GM12878 (cell line): ENCODE measurements around the gene NSMCE1. TPM values are rescaled to one million over a fixed set of nuclear protein-coding genes. Genes with fewer than 3 reads are reported as not detected.

Experiments used
- ATAC-seq: fragments of 200-7000 bp; cut with Tn5 transposase; 3 replicates; pipeline ENCODE4 v1.9.1; 2020; ENCODE audit warnings: mild to moderate bottlenecking, moderate library complexity
- BruUV-seq: library from RNA; stranded (reverse); fragments of 400-500 nt; replicated peaks from 2 replicates; lab custom pipeline; 2021; lab: Mats Ljungman, UMichigan
- CTCF ChIA-PET: fragments of 300-600 bp; sonication (Branson Sonifier 250); formaldehyde crosslinking; extraction: SDS; loops from one replicate; lab custom pipeline; 2021; ENCODE audit warnings: inconsistent platforms; lab: Yijun Ruan, JAX
- POLR2A ChIA-PET: fragments of 350-600 bp; formaldehyde crosslinking; extraction: SDS; loops from one replicate; lab custom pipeline; 2021; ENCODE audit warnings: inconsistent platforms; lab: Charles Lee
- RAD21 ChIA-PET: fragments of 300-600 bp; sonication (Branson Sonifier 250); formaldehyde crosslinking; loops from one replicate; lab custom pipeline; 2023; ENCODE audit warnings: antibody characterized with exemption; ENCODE audit not compliant: unreplicated experiment; lab: Charles Lee
- SMC1A ChIA-PET: fragments of 300-600 bp; sonication (Branson Sonifier 250); formaldehyde crosslinking; loops from one replicate; lab custom pipeline; 2023; ENCODE audit not compliant: unreplicated experiment, uncharacterized antibody; lab: Charles Lee
- DNase-seq: peaks from one replicate; pipeline ENCODE4 v3.0.0-alpha.2; 2011; ENCODE audit warnings: low read depth, low spot score
- FAIRE-seq: peaks from 3 replicates; lab custom pipeline; 2011; peaks lifted over from hg19 to GRCh38; lab: Jason Lieb, UNC
- H2AFZ ChIP-seq: 2 replicates; pipeline ENCODE4 v1.6.0; 2011; ENCODE audit warnings: low read depth, low read length, control low read depth; ENCODE audit not compliant: control insufficient read depth
- H3K27ac ChIP-seq: 2 replicates; pipeline ENCODE4 v1.5.1; 2011; ENCODE audit warnings: control low read depth; ENCODE audit not compliant: control insufficient read depth, insufficient read depth
- H3K27me3 ChIP-seq, 2 experiments: replicated peaks in 1 of 2; 2 replicates each; pipeline versions ENCODE4 v1.6.0 to v1.6.1; 2011; ENCODE audit warnings: low read length in 1 of 2; ENCODE audit not compliant: control insufficient read depth in 2 of 2, insufficient read depth in 2 of 2
- H3K36me3 ChIP-seq, 2 experiments: 2 replicates each; pipeline ENCODE4 v1.5.1; 2011; ENCODE audit warnings: low read length in 1 of 2; ENCODE audit not compliant: control insufficient read depth in 2 of 2, insufficient read depth in 2 of 2
- H3K4me1 ChIP-seq: 2 replicates; pipeline ENCODE4 v1.6.1; 2011; ENCODE audit warnings: mild to moderate bottlenecking, low read length, moderate library complexity, mixed read lengths; ENCODE audit not compliant: control insufficient read depth, insufficient read depth
- H3K4me2 ChIP-seq: 2 replicates; pipeline ENCODE4 v1.6.0; 2011; ENCODE audit warnings: control low read depth; ENCODE audit not compliant: control insufficient read depth, insufficient read depth
- H3K4me3 ChIP-seq: fragments of 200-600 bp; sonication (generic); 2 replicates; pipeline ENCODE4 v1.5.1; 2016
- H3K79me2 ChIP-seq: 2 replicates; pipeline ENCODE4 v1.6.0; 2011; ENCODE audit warnings: low read length; ENCODE audit not compliant: control insufficient read depth, insufficient read depth
- H3K9ac ChIP-seq: 2 replicates; pipeline ENCODE4 v1.8.0; 2011; ENCODE audit warnings: low read length, control low read depth, mixed read lengths; ENCODE audit not compliant: control insufficient read depth, insufficient read depth
- H3K9me3 ChIP-seq: replicated peaks from 3 replicates; pipeline ENCODE4 v1.5.1; 2011; ENCODE audit warnings: mild to moderate bottlenecking, low read length; ENCODE audit not compliant: control insufficient read depth, insufficient read depth
- H4K20me1 ChIP-seq: 2 replicates; pipeline ENCODE4 v1.6.0; 2011; ENCODE audit not compliant: control insufficient read depth, insufficient read depth
- E2F4 ChIP-seq: IDR thresholded peaks from 2 replicates; pipeline ENCODE4 v1.6.1; 2012; ENCODE audit warnings: low read depth, low read length, improper control_type of control experiment
- FOXK2 ChIP-seq: fragments of 450-650 bp; IDR thresholded peaks from 2 replicates; pipeline ENCODE4 v1.6.1; 2017; ENCODE audit warnings: mild to moderate bottlenecking, moderate library complexity
- IKZF2 ChIP-seq, 2 experiments: fragments of 450-650 bp; IDR thresholded peaks; 2 replicates each; pipeline ENCODE4 v1.6.1; 2017; ENCODE audit warnings: mild to moderate bottlenecking in 2 of 2, moderate library complexity in 2 of 2
- MAX ChIP-seq: IDR thresholded peaks from 2 replicates; pipeline ENCODE4 v1.6.1; 2012; ENCODE audit warnings: low read depth, low read length, improper control_type of control experiment
- POU2F2 ChIP-seq: IDR thresholded peaks from 3 replicates; pipeline ENCODE4 v1.6.1; 2011; ENCODE audit warnings: low read depth, mild to moderate bottlenecking, low read length, borderline replicate concordance
- SIN3A ChIP-seq: IDR thresholded peaks from 2 replicates; pipeline ENCODE4 v1.6.1; 2012; ENCODE audit warnings: low read depth, low read length, improper control_type of control experiment
- SMARCA5 ChIP-seq: fragments of 450-650 bp; IDR thresholded peaks from 2 replicates; pipeline ENCODE4 v1.6.1; 2017; ENCODE audit warnings: mild to moderate bottlenecking
- SRF ChIP-seq, 2 experiments: IDR thresholded peaks; 2 replicates each; pipeline ENCODE4 v1.6.1; 2011; ENCODE audit warnings: low read depth in 2 of 2, low read length in 2 of 2, mild to moderate bottlenecking in 1 of 2, moderate library complexity in 1 of 2
- YBX1 ChIP-seq: fragments of 450-650 bp; IDR thresholded peaks from 2 replicates; pipeline ENCODE4 v1.6.1; 2016; ENCODE audit warnings: antibody characterized with exemption
- ZBED1 ChIP-seq: IDR thresholded peaks from 2 replicates; pipeline ENCODE4 v1.6.1; 2016; ENCODE audit warnings: borderline replicate concordance
- ZNF592 ChIP-seq: fragments of 450-650 bp; IDR thresholded peaks from 2 replicates; pipeline ENCODE4 v1.6.1; 2017; ENCODE audit warnings: mild to moderate bottlenecking, moderate library complexity
- ZNF622 ChIP-seq: fragments of 450-650 bp; IDR thresholded peaks from 2 replicates; pipeline ENCODE4 v1.6.1; 2017; ENCODE audit warnings: mild to moderate bottlenecking, inconsistent platforms
- WGBS: methylation state at CpG from one replicate; pipeline ENCODE4 v1.1.6; 2016; ENCODE audit warnings: low lambda C conversion rate; ENCODE audit not compliant: insufficient replicate concordance, insufficient coverage; ENCODE audit errors: missing lambda C conversion rate; 5-methylcytosine and 5-hydroxymethylcytosine counted together
- in situ Hi-C: fragments of 300-500 bp; cut with MboI; formaldehyde crosslinking; loops from 9 replicates; pipeline ENCODE4 v1.14.3; 2018; ENCODE audit warnings: mixed read lengths
- intact Hi-C: fragments of 100-400 bp; cut with micrococcal nuclease; formaldehyde crosslinking; loops from one replicate; pipeline ENCODE4 v1.14.2; 2022; ENCODE audit not compliant: unreplicated experiment
- polyA plus RNA-seq, 11 experiments: library from polyadenylated mRNA; depleted of rRNA in 4 of 11; unstranded in 6 of 11; stranded (reverse) in 5 of 11; fragments of >200 nt; fragmentation: Nextera tagmentation in 4 of 11; fragmentation: Illumina TruSeq in 1 of 11; extraction: Ambion mirVana in 4 of 11; extraction: Trizol in 1 of 11; gene quantifications; 1 replicate in 1 of 11; 2 replicates in 10 of 11; pipeline versions ENCODE4 v1.2.1 to v1.2.3, GENCODE V29; 2011 to 2016; ENCODE audit warnings: inconsistent platforms in 2 of 11, missing spikeins in 2 of 11, low read depth in 1 of 11
- total RNA-seq, 4 experiments: library from RNA; depleted of rRNA in 3 of 4; stranded (reverse); fragments of >200 nt in 3 of 4; fragmentation: Illumina TruSeq in 1 of 4; extraction: Trizol in 1 of 4; gene quantifications; 2 replicates each; pipeline versions ENCODE4 v1.2.1 to v1.2.3, GENCODE V29; 2013 to 2021
- TF ChIP-seq, protein P1 (sequence below): fragments of 150-350 bp; IDR thresholded peaks from 2 replicates; pipeline ENCODE4 v1.6.1; 2016; ENCODE audit warnings: low read depth, low read length

The NSMCE1 gene
- total and polyA plus RNA-seq, 10 of the 15 experiments (the other 5 are each of a cell fraction or from before 2014, with no cell fraction given) = 54.0 to 214 (median 71.4) TPM

DNA sequence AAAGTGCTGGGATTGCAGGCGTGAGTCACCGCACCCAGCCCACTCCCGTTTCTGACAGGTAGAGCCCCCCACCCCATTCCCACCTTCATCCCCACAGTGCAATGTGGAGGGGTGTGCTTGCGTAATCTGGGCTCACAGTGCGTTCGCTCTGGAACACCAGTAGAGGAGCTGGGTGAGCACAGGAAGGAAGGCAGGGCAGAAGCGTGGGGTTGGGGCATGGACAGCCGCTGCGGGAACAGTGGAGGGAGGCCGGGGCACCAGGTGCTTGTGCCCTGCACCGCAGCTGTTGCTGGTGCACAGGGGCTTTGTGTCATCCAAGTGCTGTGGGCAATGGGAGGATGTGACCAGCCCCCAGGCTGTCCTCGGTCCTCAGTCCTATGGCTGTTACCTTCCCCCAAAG is 40.5 kb downstream of the NSMCE1 start:
- intact Hi-C loops = no loop called here
- H4K20me1 ChIP-seq = no peaks in the 10 kb centered on the region
- peaks cover 0 to 3% of the 10 kb centered on the region in 2 experiments; a peak in 3 of 4 replicates for H3K36me3 ChIP-seq
- ChIA-PET CTCF (interaction anchor here (0.7 to 0.8 kb wide), 2 partner anchors 110 to 140 kb away, joined by 3 to 4 read pairs; no protein-coding TSS in a partner anchor), POLR2A (no interaction called here), SMC1A (no interaction called here), RAD21 (interaction anchor here (1.4 kb wide), 1 partner anchor 140 kb away, joined by 5 read pairs; no protein-coding TSS in a partner anchor)
- ATAC-seq = no peak
- H3K27ac ChIP-seq = no peak overlapping the region
- H3K9ac ChIP-seq = no peak overlapping the region
- WGBS = 90% methylated on average over 12 of the region's 12 CpGs
- H2AFZ ChIP-seq = no peak overlapping the region
- in situ Hi-C loops = no loop called here
- no peak overlapping the region for H3K4me2 ChIP-seq
- no TSS peak for BruUV-seq
- peaks cover 19% of the 10 kb centered on the region for H3K4me1 ChIP-seq
- H3K27me3 ChIP-seq = no peaks in the 10 kb centered on the region
- no peak for FAIRE-seq
- no peaks in the 10 kb centered on the region for H3K9me3 ChIP-seq
- no peaks in the 10 kb centered on the region for H3K79me2 ChIP-seq
- no peak for DNase-seq
- no peak overlapping the region for H3K4me3 ChIP-seq
- TF ChIP-seq SMARCA5 = no peak
- TF ChIP-seq E2F4 = no peak
- TF ChIP-seq YBX1 = no peak
- no peak for TF ChIP-seq POU2F2
- TF ChIP-seq ZNF592 = no peak
- no peak for TF ChIP-seq MAX
- TF ChIP-seq ZNF622 = no peak
- no peak for TF ChIP-seq ZBED1
- TF ChIP-seq IKZF2 (IDR thresholded peaks at IDR 0.05) = no peak
- no peak for TF ChIP-seq SRF (IDR thresholded peaks at IDR 0.05; ENCODE audit: low read depth in 2 of 2, low read length in 2 of 2)
- TF ChIP-seq FOXK2 = no peak
- TF ChIP-seq, protein P1, sequence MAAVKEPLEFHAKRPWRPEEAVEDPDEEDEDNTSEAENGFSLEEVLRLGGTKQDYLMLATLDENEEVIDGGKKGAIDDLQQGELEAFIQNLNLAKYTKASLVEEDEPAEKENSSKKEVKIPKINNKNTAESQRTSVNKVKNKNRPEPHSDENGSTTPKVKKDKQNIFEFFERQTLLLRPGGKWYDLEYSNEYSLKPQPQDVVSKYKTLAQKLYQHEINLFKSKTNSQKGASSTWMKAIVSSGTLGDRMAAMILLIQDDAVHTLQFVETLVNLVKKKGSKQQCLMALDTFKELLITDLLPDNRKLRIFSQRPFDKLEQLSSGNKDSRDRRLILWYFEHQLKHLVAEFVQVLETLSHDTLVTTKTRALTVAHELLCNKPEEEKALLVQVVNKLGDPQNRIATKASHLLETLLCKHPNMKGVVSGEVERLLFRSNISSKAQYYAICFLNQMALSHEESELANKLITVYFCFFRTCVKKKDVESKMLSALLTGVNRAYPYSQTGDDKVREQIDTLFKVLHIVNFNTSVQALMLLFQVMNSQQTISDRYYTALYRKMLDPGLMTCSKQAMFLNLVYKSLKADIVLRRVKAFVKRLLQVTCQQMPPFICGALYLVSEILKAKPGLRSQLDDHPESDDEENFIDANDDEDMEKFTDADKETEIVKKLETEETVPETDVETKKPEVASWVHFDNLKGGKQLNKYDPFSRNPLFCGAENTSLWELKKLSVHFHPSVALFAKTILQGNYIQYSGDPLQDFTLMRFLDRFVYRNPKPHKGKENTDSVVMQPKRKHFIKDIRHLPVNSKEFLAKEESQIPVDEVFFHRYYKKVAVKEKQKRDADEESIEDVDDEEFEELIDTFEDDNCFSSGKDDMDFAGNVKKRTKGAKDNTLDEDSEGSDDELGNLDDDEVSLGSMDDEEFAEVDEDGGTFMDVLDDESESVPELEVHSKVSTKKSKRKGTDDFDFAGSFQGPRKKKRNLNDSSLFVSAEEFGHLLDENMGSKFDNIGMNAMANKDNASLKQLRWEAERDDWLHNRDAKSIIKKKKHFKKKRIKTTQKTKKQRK = no peak
- TF ChIP-seq SIN3A = no peak
